Osteoblast (primary cell): Measurements from ENCODE around the gene TTLL3. TPM values are rescaled to one million over a fixed set of nuclear protein-coding genes. Genes with fewer than 3 reads are reported as not detected.

Source experiments
- DNase-seq: peaks from one replicate; pipeline ENCODE4 v3.0.0; 2011; ENCODE audit warnings: low spot score, mixed read lengths; ENCODE audit not compliant: insufficient read length; ENCODE audit errors: missing footprints
- H2AFZ ChIP-seq: 2 replicates; pipeline ENCODE4 v1.6.0; 2011; ENCODE audit warnings: mild to moderate bottlenecking, low read length
- H3K27ac ChIP-seq: 2 replicates; pipeline ENCODE4 v1.5.1; 2011; ENCODE audit warnings: mild to moderate bottlenecking, low read depth, low read length, moderate library complexity
- H3K27me3 ChIP-seq: 2 replicates; pipeline ENCODE4 v1.6.0; 2012; ENCODE audit warnings: mild to moderate bottlenecking, control low read depth, inconsistent platforms, low read length, moderate library complexity; ENCODE audit not compliant: insufficient read depth
- H3K36me3 ChIP-seq: 2 replicates; pipeline ENCODE4 v1.5.1; 2011; ENCODE audit warnings: mild to moderate bottlenecking, low read length, control low read depth, moderate library complexity; ENCODE audit not compliant: insufficient read depth
- H3K4me1 ChIP-seq: 2 replicates; pipeline ENCODE4 v1.5.1; 2011; ENCODE audit warnings: mild to moderate bottlenecking, low read length, control low read depth, moderate library complexity; ENCODE audit not compliant: insufficient read depth
- H3K4me2 ChIP-seq: 2 replicates; pipeline ENCODE4 v1.6.0; 2011; ENCODE audit warnings: mild to moderate bottlenecking, low read length; ENCODE audit not compliant: insufficient read depth
- H3K4me3 ChIP-seq: fragments of 200-600 bp; sonication (generic); 3 replicates; pipeline ENCODE4 v1.5.1; 2012; ENCODE audit warnings: mild to moderate bottlenecking, low read length, inconsistent platforms; ENCODE audit not compliant: insufficient read depth
- H3K79me2 ChIP-seq: 2 replicates; pipeline ENCODE4 v1.6.0; 2012; ENCODE audit warnings: mild to moderate bottlenecking, low read length, control low read depth, inconsistent platforms; ENCODE audit not compliant: insufficient read depth
- H3K9me3 ChIP-seq: 2 replicates; pipeline ENCODE4 v1.5.1; 2011; ENCODE audit warnings: low read depth, low read length, control low read depth
- H4K20me1 ChIP-seq: 2 replicates; pipeline ENCODE4 v1.6.0; 2012; ENCODE audit warnings: mild to moderate bottlenecking, low read length, control low read depth; ENCODE audit not compliant: insufficient read depth
- CTCF ChIP-seq: IDR thresholded peaks from 2 replicates; pipeline ENCODE4 v1.5.1; 2011; ENCODE audit warnings: mild to moderate bottlenecking, low read depth, low read length, moderate library complexity; ENCODE audit errors: extremely low read depth
- total RNA-seq: library from RNA; depleted of rRNA; stranded (reverse); fragments of >200 nt; gene quantifications from 2 replicates; pipeline ENCODE4 v1.2.3, GENCODE V29; 2012

TTLL3 gene
- total RNA-seq, 1 donor = 31.1 TPM

GRCh38 chr3:9803494-9803893, 6.6 kb upstream of the TTLL3 start:
- Histone ChIP-seq H3K4me2 (no peak overlapping the region), H3K4me3 (no peak overlapping the region), H3K27me3 (no peaks in the 10 kb centered on the region), H3K79me2 (peaks cover 28% of the 10 kb centered on the region), H4K20me1 (peaks cover 3% of the 10 kb centered on the region), H3K27ac (no peak overlapping the region), H3K9me3 (no peaks in the 10 kb centered on the region), H3K4me1 (no peaks in the 10 kb centered on the region), H2AFZ (no peak overlapping the region), H3K36me3 (peaks cover 84% of the 10 kb centered on the region)
- DNase-seq = peak; percentile 45
- TF ChIP-seq CTCF = no peak

- Histone ChIP-seq H3K36me3 (peaks cover 75% of the 10 kb centered on the region), H3K27me3 (no peaks in the 10 kb centered on the region), H3K4me1 (peaks cover 7% of the 10 kb centered on the region), H3K79me2 (peaks cover 19% of the 10 kb centered on the region), H2AFZ (no peak overlapping the region), H3K9me3 (no peaks in the 10 kb centered on the region), H3K27ac (no peak overlapping the region), H4K20me1 (no peaks in the 10 kb centered on the region), H3K4me3 (no peak overlapping the region), H3K4me2 (no peak overlapping the region)
- no peak for TF ChIP-seq CTCF
- no peak for DNase-seq
These were observed 5.1 kb upstream of the TTLL3 start for GRCh38 chr3:9804996-9805395.

- Histone ChIP-seq H3K27ac (no peak overlapping the region), H3K4me1 (peaks cover 7% of the 10 kb centered on the region), H3K79me2 (peaks cover 16% of the 10 kb centered on the region), H3K36me3 (peaks cover 65% of the 10 kb centered on the region), H3K4me2 (no peak overlapping the region), H2AFZ (no peak overlapping the region), H4K20me1 (no peaks in the 10 kb centered on the region), H3K27me3 (no peaks in the 10 kb centered on the region), H3K4me3 (no peak overlapping the region), H3K9me3 (no peaks in the 10 kb centered on the region)
- no peak for DNase-seq
- no peak for TF ChIP-seq CTCF
These were observed 3.9 kb upstream of the TTLL3 start for GRCh38 chr3:9806137-9806536.

- no peak for TF ChIP-seq CTCF
- H3K36me3 ChIP-seq = peaks cover 59% of the 10 kb centered on the region
- no peaks in the 10 kb centered on the region for H4K20me1 ChIP-seq
- no peak overlapping the region for H3K4me3 ChIP-seq
- no peaks in the 10 kb centered on the region for H3K9me3 ChIP-seq
- DNase-seq = peak; percentile 42
- peaks cover 7% of the 10 kb centered on the region for H3K4me1 ChIP-seq
- peaks cover 11% of the 10 kb centered on the region for H3K79me2 ChIP-seq
- no peaks in the 10 kb centered on the region for H3K27me3 ChIP-seq
- no peak overlapping the region for H3K27ac ChIP-seq
- H3K4me2 ChIP-seq = no peak overlapping the region
- no peak overlapping the region for H2AFZ ChIP-seq
These were observed 3.1 kb upstream of the TTLL3 start for GRCh38 chr3:9806688-9807589.
